ENCODE measurements around the gene PCBD2. TPM values are rescaled to one million over a fixed set of nuclear protein-coding genes. Genes with fewer than 3 reads are reported as not detected.
"Not testable (repeated sequence)": the region's sequence is repeated elsewhere in the genome, so short reads cannot be mapped to it uniquely, and the experiment has no call there.

The PCBD2 gene
- total RNA-seq, 1 donor from 2014 or later, result 14.1 TPM

GRCh38 chr5:134889335-134889734 lies 15.6 kb upstream of the PCBD2 start:
- H3K9me3 Mint-ChIP-seq, result no peaks in the 10 kb centered on the region
- H3K27me3 Mint-ChIP-seq, result no peaks in the 10 kb centered on the region
- H3K27ac Mint-ChIP-seq, result no peak overlapping the region
- intact Hi-C loops (cut with micrococcal nuclease), result no loop called here
- H3K36me3 Mint-ChIP-seq (ENCODE audit: low read depth), result peaks cover 40% of the 10 kb centered on the region
- no peak overlapping the region for H3K4me3 Mint-ChIP-seq
- no peak for DNase-seq
- peaks cover 11% of the 10 kb centered on the region for H3K4me1 Mint-ChIP-seq

- H3K36me3 Mint-ChIP-seq (ENCODE audit: low read depth), result peaks cover 47% of the 10 kb centered on the region
- no peak for DNase-seq
- H3K27ac Mint-ChIP-seq, result no peak overlapping the region
- H3K27me3 Mint-ChIP-seq, result no peaks in the 10 kb centered on the region
- intact Hi-C loops (cut with micrococcal nuclease), result no loop called here
- no peaks in the 10 kb centered on the region for H3K9me3 Mint-ChIP-seq
- no peak overlapping the region for H3K4me3 Mint-ChIP-seq
- peaks cover 11% of the 10 kb centered on the region for H3K4me1 Mint-ChIP-seq
Measured at GRCh38 chr5:134891473-134891872, 13.5 kb upstream of the PCBD2 start.

- H3K36me3 Mint-ChIP-seq (ENCODE audit: low read depth), result peaks cover 47% of the 10 kb centered on the region
- no peak for DNase-seq
- intact Hi-C loops (cut with micrococcal nuclease), result no loop called here
- no peak overlapping the region for H3K4me3 Mint-ChIP-seq
- H3K27ac Mint-ChIP-seq, result no peak overlapping the region
- H3K9me3 Mint-ChIP-seq, result no peaks in the 10 kb centered on the region
- H3K4me1 Mint-ChIP-seq, result peaks cover 11% of the 10 kb centered on the region
- H3K27me3 Mint-ChIP-seq, result no peaks in the 10 kb centered on the region
Measured at GRCh38 chr5:134892282-134892681, 12.6 kb upstream of the PCBD2 start.

GRCh38 chr5:134892926-134893325 lies 12.0 kb upstream of the PCBD2 start:
- Mint-ChIP-seq H3K9me3 (no peaks in the 10 kb centered on the region), H3K36me3 (ENCODE audit: low read depth) (peaks cover 43% of the 10 kb centered on the region), H3K4me3 (no peak overlapping the region), H3K27me3 (no peaks in the 10 kb centered on the region), H3K4me1 (peaks cover 9% of the 10 kb centered on the region), H3K27ac (no peak overlapping the region)
- intact Hi-C loops (cut with micrococcal nuclease), result no loop called here
- DNase-seq, result no peak

- H3K36me3 Mint-ChIP-seq (ENCODE audit: low read depth), result peaks cover 41% of the 10 kb centered on the region
- H3K9me3 Mint-ChIP-seq, result no peaks in the 10 kb centered on the region
- H3K27ac Mint-ChIP-seq, result no peak overlapping the region
- H3K4me3 Mint-ChIP-seq, result no peak overlapping the region
- peaks cover 8% of the 10 kb centered on the region for H3K4me1 Mint-ChIP-seq
- no peak for DNase-seq
- intact Hi-C loops (cut with micrococcal nuclease), result no loop called here
- H3K27me3 Mint-ChIP-seq, result no peaks in the 10 kb centered on the region
Measured at GRCh38 chr5:134893748-134894505, 11.0 kb upstream of the PCBD2 start.

GRCh38 chr5:134902071-134902801 lies 2.7 kb upstream of the PCBD2 start:
- Mint-ChIP-seq H3K27me3 (no peaks in the 10 kb centered on the region), H3K36me3 (ENCODE audit: low read depth) (peaks cover 17% of the 10 kb centered on the region), H3K9me3 (no peaks in the 10 kb centered on the region), H3K27ac (peak overlapping the region; percentile 69), H3K4me3 (peak overlapping the region; percentile 18), H3K4me1 (peaks cover 14% of the 10 kb centered on the region)
- no peak for DNase-seq
- intact Hi-C loops (cut with micrococcal nuclease), result loop anchor here (10.0 kb wide), 1 partner anchor 297 kb away; no protein-coding TSS in a partner anchor

GRCh38 chr5:134905246-134905996 lies 490 bp downstream of the PCBD2 start:
- no peaks in the 10 kb centered on the region for H3K9me3 Mint-ChIP-seq
- peak overlapping the region; percentile 99 for H3K27ac Mint-ChIP-seq
- H3K4me3 Mint-ChIP-seq, result peak overlapping the region; percentile 97
- DNase-seq, result peak; percentile 90
- intact Hi-C loops (cut with micrococcal nuclease), result loop anchor here (1.0 to 10.0 kb wide), 4 partner anchors 15 to 301 kb away; partner anchors contain the start of genes CAMLG and DDX46
- H3K4me1 Mint-ChIP-seq, result peaks cover 18% of the 10 kb centered on the region
- peaks cover 15% of the 10 kb centered on the region for H3K36me3 Mint-ChIP-seq (ENCODE audit: low read depth)
- no peaks in the 10 kb centered on the region for H3K27me3 Mint-ChIP-seq

GRCh38 chr5:134906811-134907210 lies 1.9 kb downstream of the PCBD2 start:
- H3K27me3 Mint-ChIP-seq, result no peaks in the 10 kb centered on the region
- H3K4me3 Mint-ChIP-seq, result peak overlapping the region; percentile 57
- H3K36me3 Mint-ChIP-seq (ENCODE audit: low read depth), result peaks cover 19% of the 10 kb centered on the region
- H3K4me1 Mint-ChIP-seq, result peaks cover 21% of the 10 kb centered on the region
- H3K9me3 Mint-ChIP-seq, result no peaks in the 10 kb centered on the region
- H3K27ac Mint-ChIP-seq, result peak overlapping the region; percentile 72
- intact Hi-C loops (cut with micrococcal nuclease), result loop anchor here (10.0 kb wide), 1 partner anchor 302 kb away; no protein-coding TSS in a partner anchor
- DNase-seq, result no peak

- H3K9me3 Mint-ChIP-seq; DNase-seq; intact Hi-C loops (cut with micrococcal nuclease); H3K27ac Mint-ChIP-seq; H3K4me3 Mint-ChIP-seq; H3K27me3 Mint-ChIP-seq: not testable (repeated sequence)
- Mint-ChIP-seq H3K4me1 (peaks cover 12% of the 10 kb centered on the region), H3K36me3 (ENCODE audit: low read depth) (peaks cover 19% of the 10 kb centered on the region)
Measured at GRCh38 chr5:134910752-134911151, 5.8 kb downstream of the PCBD2 start.

GRCh38 chr5:134911285-134912206 lies 6.6 kb downstream of the PCBD2 start:
- H3K4me3 Mint-ChIP-seq, result no peak overlapping the region
- no peak overlapping the region for H3K27ac Mint-ChIP-seq
- no peak for DNase-seq
- H3K9me3 Mint-ChIP-seq, result no peaks in the 10 kb centered on the region
- peaks cover 22% of the 10 kb centered on the region for H3K36me3 Mint-ChIP-seq (ENCODE audit: low read depth)
- no peaks in the 10 kb centered on the region for H3K27me3 Mint-ChIP-seq
- intact Hi-C loops (cut with micrococcal nuclease), result no loop called here
- H3K4me1 Mint-ChIP-seq, result peaks cover 10% of the 10 kb centered on the region

GRCh38 chr5:134913254-134913653 lies 8.3 kb downstream of the PCBD2 start:
- Mint-ChIP-seq H3K4me3 (no peak overlapping the region), H3K27ac (no peak overlapping the region), H3K4me1 (peaks cover 16% of the 10 kb centered on the region), H3K27me3 (no peaks in the 10 kb centered on the region), H3K9me3 (no peaks in the 10 kb centered on the region), H3K36me3 (ENCODE audit: low read depth) (peaks cover 31% of the 10 kb centered on the region)
- no peak for DNase-seq
- intact Hi-C loops (cut with micrococcal nuclease), result no loop called here

GRCh38 chr5:134913795-134914194 lies 8.9 kb downstream of the PCBD2 start:
- intact Hi-C loops (cut with micrococcal nuclease), result no loop called here
- H3K9me3 Mint-ChIP-seq, result no peaks in the 10 kb centered on the region
- peaks cover 18% of the 10 kb centered on the region for H3K4me1 Mint-ChIP-seq
- no peak overlapping the region for H3K27ac Mint-ChIP-seq
- H3K4me3 Mint-ChIP-seq, result no peak overlapping the region
- DNase-seq, result no peak
- no peaks in the 10 kb centered on the region for H3K27me3 Mint-ChIP-seq
- peaks cover 33% of the 10 kb centered on the region for H3K36me3 Mint-ChIP-seq (ENCODE audit: low read depth)
